Panc1 (cell line): ENCODE results near the gene RALGAPA1. TPM values are rescaled to one million over a fixed set of nuclear protein-coding genes. Genes with fewer than 3 reads are reported as not detected.

Experiments
- ATAC-seq: fragments of 200-7000 bp; cut with Tn5 transposase; 2 replicates; pipeline ENCODE4 v1.9.1; 2020; ENCODE audit warnings: mild to moderate bottlenecking, moderate library complexity
- BruUV-seq: library from RNA; stranded (reverse); fragments of 400-500 nt; replicated peaks from 2 replicates; lab custom pipeline; 2021; lab: Mats Ljungman, UMichigan
- CTCF ChIA-PET: fragments of 300-600 bp; sonication (Branson Sonifier 250); formaldehyde crosslinking; loops from one replicate; lab custom pipeline; 2022; ENCODE audit warnings: antibody characterized with exemption; lab: Charles Lee
- POLR2A ChIA-PET: fragments of 300-600 bp; sonication (Branson Sonifier 250); formaldehyde crosslinking; loops from one replicate; lab custom pipeline; 2022; ENCODE audit warnings: antibody characterized with exemption; lab: Charles Lee
- DNase-seq: peaks from one replicate; pipeline ENCODE4 v3.0.0-alpha.2; 2010; ENCODE audit warnings: low read depth, low spot score
- H3K27ac ChIP-seq: 2 replicates; pipeline ENCODE4 v1.5.1; 2011; ENCODE audit warnings: mild to moderate bottlenecking, low read length, inconsistent platforms
- H3K27me3 ChIP-seq: fragments of 200-500 bp; sonication (Bioruptor generic); 2 replicates; pipeline ENCODE4 v1.6.0; 2014; ENCODE audit warnings: low read length, inconsistent platforms; ENCODE audit not compliant: control insufficient read depth, insufficient read depth
- H3K36me3 ChIP-seq: fragments of 200-500 bp; sonication (Bioruptor generic); 2 replicates; pipeline ENCODE4 v1.5.1; 2014; ENCODE audit warnings: inconsistent platforms, mild to moderate bottlenecking, low read length, moderate library complexity; ENCODE audit not compliant: control insufficient read depth, insufficient read depth
- H3K4me1 ChIP-seq: 2 replicates; pipeline ENCODE4 v1.5.1; 2011; ENCODE audit warnings: inconsistent platforms, mild to moderate bottlenecking, low read length, moderate library complexity; ENCODE audit not compliant: control insufficient read depth, insufficient read depth
- H3K4me3 ChIP-seq, 2 experiments: 2 replicates each; pipeline ENCODE4 v1.5.1; 2011 to 2012; ENCODE audit warnings: low read depth in 2 of 2, low read length in 2 of 2, mild to moderate bottlenecking in 2 of 2, inconsistent platforms in 1 of 2, moderate library complexity in 1 of 2
- H3K9me3 ChIP-seq: fragments of 200-500 bp; sonication (Bioruptor generic); 2 replicates; pipeline ENCODE4 v1.5.1; 2014; ENCODE audit warnings: low read depth, mild to moderate bottlenecking, inconsistent platforms, low read length, moderate library complexity; ENCODE audit not compliant: control insufficient read depth, insufficient read depth
- CTCF ChIP-seq: fragments of 450-650 bp; IDR thresholded peaks from 2 replicates; pipeline ENCODE4 v1.5.1; 2017; ENCODE audit warnings: mild to moderate bottlenecking
- POLR2AphosphoS5 ChIP-seq: IDR thresholded peaks from 2 replicates; pipeline ENCODE4 v1.6.1; 2012; ENCODE audit warnings: mild to moderate bottlenecking, low read depth, low read length, moderate library complexity
- REST ChIP-seq, 2 experiments: IDR thresholded peaks; 2 replicates each; pipeline ENCODE4 v1.6.1; 2011 to 2012; ENCODE audit warnings: low read depth in 2 of 2, control low read depth in 1 of 2, low read length in 1 of 2, mild to moderate bottlenecking in 1 of 2, moderate library complexity in 1 of 2; ENCODE audit not compliant: insufficient read depth in 1 of 2
- SIN3A ChIP-seq: IDR thresholded peaks from 2 replicates; pipeline ENCODE4 v1.6.1; 2012; ENCODE audit warnings: low read depth, mild to moderate bottlenecking, low read length, moderate library complexity, borderline replicate concordance; ENCODE audit not compliant: insufficient read depth
- TCF7L2 ChIP-seq: IDR thresholded peaks from 2 replicates; pipeline ENCODE4 v1.6.1; 2011; ENCODE audit warnings: mild to moderate bottlenecking, low read depth, low read length, inconsistent platforms
- in situ Hi-C: cut with HindIII; loops from 2 replicates; pipeline ENCODE4 v1.10.0; 2016; ENCODE audit warnings: low sequenced_read_pairs, low pct_unique_long_range_greater_than_20kb
- intact Hi-C: fragments of 100-400 bp; cut with micrococcal nuclease; formaldehyde crosslinking; loops from one replicate; pipeline ENCODE4 v1.10.0; 2022; ENCODE audit not compliant: unreplicated experiment
- total RNA-seq: library from RNA; stranded (reverse); gene quantifications from one replicate; pipeline ENCODE4 v1.2.1, GENCODE V29; 2021; ENCODE audit not compliant: unreplicated experiment

RALGAPA1 gene
- total RNA-seq, 1 experiment from 2014 or later = 31.5 TPM

GRCh38 chr14:35752380-35752779 is 56.7 kb downstream of the RALGAPA1 start:
- ChIA-PET CTCF (no interaction called here), POLR2A (no interaction called here)
- Histone ChIP-seq H3K9me3 (no peaks in the 10 kb centered on the region), H3K36me3 (peaks cover 4% of the 10 kb centered on the region; the same call in 1 of the 2 replicates), H3K27ac (no peak overlapping the region), H3K27me3 (no peaks in the 10 kb centered on the region), H3K4me1 (no peaks in the 10 kb centered on the region), H3K4me3 (no peak overlapping the region)
- intact Hi-C loops (no loop called here), in situ Hi-C loops (no loop called here)
- DNase-seq (no peak), ATAC-seq (no peak)
- BruUV-seq = no TSS peak
- no peak for TF ChIP-seq CTCF
- TF ChIP-seq SIN3A = no peak
- no peak for TF ChIP-seq TCF7L2
- no peak for TF ChIP-seq POLR2AphosphoS5
- no peak for TF ChIP-seq REST (IDR thresholded peaks at IDR 0.05; ENCODE audit: insufficient read depth in 1 of 2, low read depth in 2 of 2, low read length in 1 of 2)

- H3K27ac ChIP-seq = no peak overlapping the region
- H3K9me3 ChIP-seq = no peaks in the 10 kb centered on the region
- H3K4me3 ChIP-seq = no peak overlapping the region
- ATAC-seq (no peak), DNase-seq (no peak)
- ChIA-PET CTCF (no interaction called here), POLR2A (no interaction called here)
- in situ Hi-C loops = no loop called here
- no peaks in the 10 kb centered on the region for H3K27me3 ChIP-seq
- intact Hi-C loops = no loop called here
- H3K36me3 ChIP-seq = peaks cover 8% of the 10 kb centered on the region; the same call in 1 of the 2 replicates
- H3K4me1 ChIP-seq = no peaks in the 10 kb centered on the region
- no TSS peak for BruUV-seq
- no peak for TF ChIP-seq POLR2AphosphoS5
These were observed 58.7 kb downstream of the RALGAPA1 start for GRCh38 chr14:35750202-35750904.

- Histone ChIP-seq H3K4me1 (no peaks in the 10 kb centered on the region), H3K27ac (no peak overlapping the region), H3K9me3 (no peaks in the 10 kb centered on the region), H3K4me3 (no peak overlapping the region), H3K36me3 (peaks cover 8% of the 10 kb centered on the region; the same call in 1 of the 2 replicates), H3K27me3 (no peaks in the 10 kb centered on the region)
- ChIA-PET POLR2A (no interaction called here), CTCF (no interaction called here)
- ATAC-seq = no peak
- in situ Hi-C loops = no loop called here
- no peak for DNase-seq
- no TSS peak for BruUV-seq
- TF ChIP-seq TCF7L2 = no peak
- TF ChIP-seq SIN3A = no peak
- TF ChIP-seq CTCF = no peak
- TF ChIP-seq REST (IDR thresholded peaks at IDR 0.05; ENCODE audit: insufficient read depth in 1 of 2, low read depth in 2 of 2, low read length in 1 of 2) = no peak
- TF ChIP-seq POLR2AphosphoS5 = no peak
- intact Hi-C loops = no loop called here
These were observed 61.7 kb downstream of the RALGAPA1 start for GRCh38 chr14:35747379-35747778.
